Measurements from ENCODE around the gene MBD5. TPM values are rescaled to one million over a fixed set of nuclear protein-coding genes. Genes with fewer than 3 reads are reported as not detected.

The MBD5 gene
- total and polyA plus RNA-seq, 4 donors = 2.0 to 15.9 (median 9.5) TPM

DNA sequence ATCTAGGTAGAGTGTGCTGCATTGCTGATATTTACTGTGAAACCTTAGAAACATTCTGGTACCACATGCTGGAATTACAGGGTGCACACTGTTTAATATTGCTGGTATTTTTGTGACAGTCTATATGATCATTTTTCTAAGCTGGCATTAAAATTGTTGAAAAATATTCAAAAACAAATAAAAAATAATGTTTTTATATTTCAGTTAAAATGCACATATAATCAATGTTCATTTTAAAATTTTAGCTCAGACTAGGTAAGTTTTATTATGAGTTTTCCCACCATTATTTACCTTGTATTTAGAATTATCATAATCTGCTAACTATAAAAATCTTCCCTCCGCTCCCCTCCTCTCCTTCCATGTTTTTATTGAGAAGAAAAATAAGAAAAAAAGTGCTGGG is 339.8 kb downstream of the MBD5 start:
- Histone ChIP-seq H3K27ac (ENCODE audit: low read depth in 1 of 2, low read length in 2 of 2) (no peak overlapping the region), H3K4me1 (ENCODE audit: control insufficient read depth in 4 of 4, insufficient read depth in 4 of 4, low read length in 3 of 4) (no peaks in the 10 kb centered on the region), H3K9ac (ENCODE audit: low read depth in 1 of 2, low read length in 2 of 2) (no peak overlapping the region), H3K9me3 (ENCODE audit: control insufficient read depth in 4 of 4, low read length in 3 of 4) (no peaks in the 10 kb centered on the region), H3K36me3 (ENCODE audit: control insufficient read depth in 4 of 4, insufficient read depth in 3 of 4, low read depth in 1 of 4, low read length in 3 of 4) (no peaks in the 10 kb centered on the region), H3K4me3 (ENCODE audit: low read depth in 1 of 3, low read length in 3 of 3) (no peak overlapping the region), H3K27me3 (ENCODE audit: control insufficient read depth in 4 of 4, insufficient read depth in 4 of 4, low read length in 3 of 4) (no peaks in the 10 kb centered on the region)
- WGBS = 100% methylated on average over 1 of the region's 1 CpG
- TF ChIP-seq, protein P1, sequence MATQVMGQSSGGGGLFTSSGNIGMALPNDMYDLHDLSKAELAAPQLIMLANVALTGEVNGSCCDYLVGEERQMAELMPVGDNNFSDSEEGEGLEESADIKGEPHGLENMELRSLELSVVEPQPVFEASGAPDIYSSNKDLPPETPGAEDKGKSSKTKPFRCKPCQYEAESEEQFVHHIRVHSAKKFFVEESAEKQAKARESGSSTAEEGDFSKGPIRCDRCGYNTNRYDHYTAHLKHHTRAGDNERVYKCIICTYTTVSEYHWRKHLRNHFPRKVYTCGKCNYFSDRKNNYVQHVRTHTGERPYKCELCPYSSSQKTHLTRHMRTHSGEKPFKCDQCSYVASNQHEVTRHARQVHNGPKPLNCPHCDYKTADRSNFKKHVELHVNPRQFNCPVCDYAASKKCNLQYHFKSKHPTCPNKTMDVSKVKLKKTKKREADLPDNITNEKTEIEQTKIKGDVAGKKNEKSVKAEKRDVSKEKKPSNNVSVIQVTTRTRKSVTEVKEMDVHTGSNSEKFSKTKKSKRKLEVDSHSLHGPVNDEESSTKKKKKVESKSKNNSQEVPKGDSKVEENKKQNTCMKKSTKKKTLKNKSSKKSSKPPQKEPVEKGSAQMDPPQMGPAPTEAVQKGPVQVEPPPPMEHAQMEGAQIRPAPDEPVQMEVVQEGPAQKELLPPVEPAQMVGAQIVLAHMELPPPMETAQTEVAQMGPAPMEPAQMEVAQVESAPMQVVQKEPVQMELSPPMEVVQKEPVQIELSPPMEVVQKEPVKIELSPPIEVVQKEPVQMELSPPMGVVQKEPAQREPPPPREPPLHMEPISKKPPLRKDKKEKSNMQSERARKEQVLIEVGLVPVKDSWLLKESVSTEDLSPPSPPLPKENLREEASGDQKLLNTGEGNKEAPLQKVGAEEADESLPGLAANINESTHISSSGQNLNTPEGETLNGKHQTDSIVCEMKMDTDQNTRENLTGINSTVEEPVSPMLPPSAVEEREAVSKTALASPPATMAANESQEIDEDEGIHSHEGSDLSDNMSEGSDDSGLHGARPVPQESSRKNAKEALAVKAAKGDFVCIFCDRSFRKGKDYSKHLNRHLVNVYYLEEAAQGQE (IDR thresholded peaks at IDR 0.05) = no peak
- TF ChIP-seq RAD21 (IDR thresholded peaks at IDR 0.05) = no peak
- TF ChIP-seq, protein P2, sequence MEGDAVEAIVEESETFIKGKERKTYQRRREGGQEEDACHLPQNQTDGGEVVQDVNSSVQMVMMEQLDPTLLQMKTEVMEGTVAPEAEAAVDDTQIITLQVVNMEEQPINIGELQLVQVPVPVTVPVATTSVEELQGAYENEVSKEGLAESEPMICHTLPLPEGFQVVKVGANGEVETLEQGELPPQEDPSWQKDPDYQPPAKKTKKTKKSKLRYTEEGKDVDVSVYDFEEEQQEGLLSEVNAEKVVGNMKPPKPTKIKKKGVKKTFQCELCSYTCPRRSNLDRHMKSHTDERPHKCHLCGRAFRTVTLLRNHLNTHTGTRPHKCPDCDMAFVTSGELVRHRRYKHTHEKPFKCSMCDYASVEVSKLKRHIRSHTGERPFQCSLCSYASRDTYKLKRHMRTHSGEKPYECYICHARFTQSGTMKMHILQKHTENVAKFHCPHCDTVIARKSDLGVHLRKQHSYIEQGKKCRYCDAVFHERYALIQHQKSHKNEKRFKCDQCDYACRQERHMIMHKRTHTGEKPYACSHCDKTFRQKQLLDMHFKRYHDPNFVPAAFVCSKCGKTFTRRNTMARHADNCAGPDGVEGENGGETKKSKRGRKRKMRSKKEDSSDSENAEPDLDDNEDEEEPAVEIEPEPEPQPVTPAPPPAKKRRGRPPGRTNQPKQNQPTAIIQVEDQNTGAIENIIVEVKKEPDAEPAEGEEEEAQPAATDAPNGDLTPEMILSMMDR (IDR thresholded peaks at IDR 0.05; ENCODE audit: low read depth, low read length, missing input control) = no peak
- no peak for TF ChIP-seq NR2F2 (IDR thresholded peaks at IDR 0.05)
- DNase-seq (ENCODE audit: low spot score) = no peak

DNA sequence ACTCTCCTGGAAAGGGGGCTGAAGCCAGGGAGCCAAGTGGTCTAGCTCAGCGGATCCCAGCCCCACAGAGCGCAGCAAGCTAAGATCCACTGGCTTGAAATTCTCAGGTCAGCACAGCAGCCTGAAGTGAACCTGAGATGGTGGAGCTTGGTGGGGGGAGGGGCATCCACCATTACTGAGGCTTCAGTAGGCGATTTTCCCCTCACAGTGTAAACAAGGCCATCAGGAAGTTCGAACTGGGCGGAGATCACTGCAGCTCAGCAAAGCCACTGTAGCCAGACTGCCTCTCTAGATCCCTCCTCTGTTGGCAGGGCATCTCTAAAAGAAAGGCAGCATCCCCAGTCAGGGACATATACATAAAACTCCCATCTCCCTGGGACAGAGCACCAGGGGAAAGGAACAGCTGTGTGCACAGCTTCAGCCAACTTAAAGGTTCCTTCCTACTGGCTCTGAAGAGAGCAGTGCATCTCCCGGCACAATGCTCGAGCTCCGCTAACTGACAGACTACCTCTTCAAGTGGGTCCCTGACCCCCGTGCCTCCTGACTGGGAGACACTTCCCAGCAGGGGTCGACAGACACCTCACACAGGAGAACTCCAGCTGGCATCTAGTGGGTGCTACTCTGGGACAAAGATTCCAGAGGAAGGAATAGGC is 341.4 kb downstream of the MBD5 start:
- no peak for TF ChIP-seq GABPA (IDR thresholded peaks at IDR 0.05 in 1 of 2, conservative IDR thresholded peaks at IDR 0.05 in 1 of 2)
- TF ChIP-seq, protein P3, sequence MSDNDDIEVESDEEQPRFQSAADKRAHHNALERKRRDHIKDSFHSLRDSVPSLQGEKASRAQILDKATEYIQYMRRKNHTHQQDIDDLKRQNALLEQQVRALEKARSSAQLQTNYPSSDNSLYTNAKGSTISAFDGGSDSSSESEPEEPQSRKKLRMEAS (IDR thresholded peaks at IDR 0.05) = no peak
- TF ChIP-seq HNF4G (IDR thresholded peaks at IDR 0.05) = no peak
- TF ChIP-seq FOXA2 (IDR thresholded peaks at IDR 0.05) = no peak
- TF ChIP-seq YY1 (IDR thresholded peaks at IDR 0.05) = no peak
- TF ChIP-seq, protein P2 (IDR thresholded peaks at IDR 0.05; ENCODE audit: low read depth, low read length, missing input control) = no peak
- TF ChIP-seq TAF1 (conservative IDR thresholded peaks at IDR 0.05) = no peak
- TF ChIP-seq RAD21 (IDR thresholded peaks at IDR 0.05) = no peak
- TF ChIP-seq, protein P4, sequence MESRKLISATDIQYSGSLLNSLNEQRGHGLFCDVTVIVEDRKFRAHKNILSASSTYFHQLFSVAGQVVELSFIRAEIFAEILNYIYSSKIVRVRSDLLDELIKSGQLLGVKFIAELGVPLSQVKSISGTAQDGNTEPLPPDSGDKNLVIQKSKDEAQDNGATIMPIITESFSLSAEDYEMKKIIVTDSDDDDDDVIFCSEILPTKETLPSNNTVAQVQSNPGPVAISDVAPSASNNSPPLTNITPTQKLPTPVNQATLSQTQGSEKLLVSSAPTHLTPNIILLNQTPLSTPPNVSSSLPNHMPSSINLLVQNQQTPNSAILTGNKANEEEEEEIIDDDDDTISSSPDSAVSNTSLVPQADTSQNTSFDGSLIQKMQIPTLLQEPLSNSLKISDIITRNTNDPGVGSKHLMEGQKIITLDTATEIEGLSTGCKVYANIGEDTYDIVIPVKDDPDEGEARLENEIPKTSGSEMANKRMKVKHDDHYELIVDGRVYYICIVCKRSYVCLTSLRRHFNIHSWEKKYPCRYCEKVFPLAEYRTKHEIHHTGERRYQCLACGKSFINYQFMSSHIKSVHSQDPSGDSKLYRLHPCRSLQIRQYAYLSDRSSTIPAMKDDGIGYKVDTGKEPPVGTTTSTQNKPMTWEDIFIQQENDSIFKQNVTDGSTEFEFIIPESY (IDR thresholded peaks at IDR 0.05) = no peak
- TF ChIP-seq, protein P5, sequence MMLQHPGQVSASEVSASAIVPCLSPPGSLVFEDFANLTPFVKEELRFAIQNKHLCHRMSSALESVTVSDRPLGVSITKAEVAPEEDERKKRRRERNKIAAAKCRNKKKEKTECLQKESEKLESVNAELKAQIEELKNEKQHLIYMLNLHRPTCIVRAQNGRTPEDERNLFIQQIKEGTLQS (IDR thresholded peaks at IDR 0.05) = no peak
- TF ChIP-seq, protein P1 (IDR thresholded peaks at IDR 0.05) = no peak
- TF ChIP-seq FOXA1 (IDR thresholded peaks at IDR 0.05) = no peak
- TF ChIP-seq JUND (IDR thresholded peaks at IDR 0.05) = no peak
- no peak for TF ChIP-seq SP1 (IDR thresholded peaks at IDR 0.05)
- 91% methylated on average over 10 of the region's 10 CpGs for WGBS
- Histone ChIP-seq H3K27me3 (ENCODE audit: control insufficient read depth in 4 of 4, insufficient read depth in 4 of 4, low read length in 3 of 4) (no peaks in the 10 kb centered on the region), H3K4me1 (ENCODE audit: control insufficient read depth in 4 of 4, insufficient read depth in 4 of 4, low read length in 3 of 4) (no peaks in the 10 kb centered on the region), H3K4me3 (ENCODE audit: low read depth in 1 of 3, low read length in 3 of 3) (no peak overlapping the region), H3K9me3 (ENCODE audit: control insufficient read depth in 4 of 4, low read length in 3 of 4) (no peaks in the 10 kb centered on the region), H3K27ac (ENCODE audit: low read depth in 1 of 2, low read length in 2 of 2) (no peak overlapping the region), H3K36me3 (ENCODE audit: control insufficient read depth in 4 of 4, insufficient read depth in 3 of 4, low read depth in 1 of 4, low read length in 3 of 4) (no peaks in the 10 kb centered on the region), H3K9ac (ENCODE audit: low read depth in 1 of 2, low read length in 2 of 2) (no peak overlapping the region)
- DNase-seq (ENCODE audit: low spot score) = no peak

All from liver (tissue), 9 donors.